ENCODE data around the gene GPR21.

The GPR21 gene

GRCh38 chr9:123033352-123033751 is at the start of gene GPR21:
Gene GPR21, plus strand, starts transcription at chr9:123033667. Its CDS starts 900 bp downstream, at chr9:123034567.
- no peak for DNase-seq (ENCODE audit: low read depth in 3 of 3)

GRCh38 chr9:122986010-122986409 is 47.5 kb upstream of the GPR21 start:
- no peak for DNase-seq (ENCODE audit: low read depth in 3 of 3)

- DNase-seq (ENCODE audit: low read depth in 3 of 3): no peak
Observed at GRCh38 chr9:122988141-122988540, 45.3 kb upstream of the GPR21 start.

- no peak for DNase-seq (ENCODE audit: low read depth in 3 of 3)
Observed at GRCh38 chr9:122988920-122989621, 44.4 kb upstream of the GPR21 start.

DNA sequence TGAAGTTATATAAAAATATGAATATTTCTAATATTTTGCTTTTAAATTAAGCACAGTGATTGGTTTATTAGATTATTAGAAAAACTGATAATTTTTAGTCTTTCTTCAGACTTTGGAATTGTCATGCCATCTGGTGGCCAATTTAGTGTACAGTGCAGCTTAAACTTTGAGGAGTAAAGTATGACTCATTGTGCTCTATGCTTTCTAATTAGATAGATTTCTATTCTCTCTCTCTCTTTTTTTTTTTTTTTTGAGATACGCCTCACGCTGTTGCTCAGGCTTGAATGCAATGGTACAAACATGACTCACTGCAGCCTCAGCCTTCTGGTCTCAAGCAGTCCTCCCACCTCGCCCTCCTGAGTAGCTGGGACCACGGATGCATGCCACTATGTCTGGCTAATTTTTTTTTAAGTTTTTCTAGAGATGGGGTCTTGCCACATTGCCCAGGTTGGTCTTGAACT is 42.1 kb upstream of the GPR21 start:
- peak in 2 of 3 experiments; percentile 3 to 5 for DNase-seq (ENCODE audit: low read depth in 3 of 3)

DNA sequence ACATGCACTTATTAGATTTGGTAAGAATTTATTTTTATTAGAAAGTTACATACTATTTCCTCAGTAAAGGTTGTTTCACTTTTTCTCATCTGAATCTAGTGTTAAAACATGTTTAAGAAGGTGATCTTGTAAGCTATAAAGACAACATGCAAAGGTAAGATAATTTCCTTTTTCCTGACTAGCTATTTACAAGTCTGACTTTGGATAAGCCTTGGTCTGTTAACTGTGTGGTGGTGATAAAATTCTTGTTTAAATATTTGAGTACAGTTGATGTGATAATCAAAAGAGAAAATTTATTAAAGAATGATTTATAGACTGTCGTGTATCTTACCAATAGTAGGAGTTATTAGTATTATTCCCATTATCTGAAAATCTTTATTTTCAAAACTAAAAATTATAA is 36.9 kb upstream of the GPR21 start:
- no peak for DNase-seq (ENCODE audit: low read depth in 3 of 3)

DNA sequence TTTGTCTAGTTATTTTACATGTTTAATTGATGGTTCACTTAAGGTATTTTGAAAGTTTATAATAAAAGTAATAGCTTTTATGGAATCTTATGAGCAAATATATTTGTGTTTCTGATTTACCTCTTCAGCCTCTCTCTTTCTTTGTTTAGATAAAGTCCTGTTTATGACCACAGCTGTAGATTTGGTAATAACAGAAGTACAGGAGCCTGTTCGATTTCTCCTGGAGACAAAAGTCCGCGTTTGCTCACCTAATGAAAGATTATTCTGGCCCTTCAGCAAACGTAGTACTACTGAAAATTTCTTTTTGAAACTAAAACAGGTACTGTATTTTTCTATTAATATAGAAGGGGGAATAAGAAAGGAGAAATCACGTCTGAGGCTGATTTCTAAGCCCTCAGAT is 35.0 kb upstream of the GPR21 start:
- DNase-seq (ENCODE audit: low read depth in 3 of 3): no peak

DNA sequence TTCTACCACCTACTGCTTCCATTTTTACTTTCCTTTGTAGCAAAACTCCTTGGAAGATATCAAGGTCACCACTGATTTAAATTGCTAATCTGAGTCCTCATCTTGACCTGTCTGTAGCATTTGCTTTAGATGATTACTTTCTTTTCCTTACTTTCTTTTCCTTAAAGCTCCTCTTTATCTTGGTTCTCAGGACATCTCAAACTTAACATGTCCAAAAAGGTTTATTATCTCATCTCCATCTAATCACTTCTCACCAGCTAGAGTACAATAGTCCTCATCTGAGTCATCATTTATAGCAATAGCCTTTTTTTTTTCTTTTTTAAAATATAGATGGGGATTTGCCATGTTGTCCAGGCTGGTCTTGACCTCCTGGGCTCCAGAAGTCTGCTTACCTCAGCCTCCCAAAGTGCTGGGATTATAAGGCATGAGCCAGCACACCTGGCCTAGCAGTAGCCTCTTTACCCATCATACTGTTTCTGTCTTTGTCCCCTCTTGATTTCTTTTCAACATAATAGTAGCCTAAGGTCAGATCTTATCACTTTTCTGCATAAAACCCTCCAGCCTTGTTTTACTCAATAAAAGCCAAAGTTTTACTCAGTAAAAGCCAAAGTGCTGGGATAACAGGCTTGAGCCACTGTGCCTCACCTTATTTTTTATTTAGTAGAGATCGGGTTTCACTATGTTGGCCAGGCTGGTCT is 32.9 kb upstream of the GPR21 start:
- DNase-seq (ENCODE audit: low read depth in 3 of 3): no peak

DNA sequence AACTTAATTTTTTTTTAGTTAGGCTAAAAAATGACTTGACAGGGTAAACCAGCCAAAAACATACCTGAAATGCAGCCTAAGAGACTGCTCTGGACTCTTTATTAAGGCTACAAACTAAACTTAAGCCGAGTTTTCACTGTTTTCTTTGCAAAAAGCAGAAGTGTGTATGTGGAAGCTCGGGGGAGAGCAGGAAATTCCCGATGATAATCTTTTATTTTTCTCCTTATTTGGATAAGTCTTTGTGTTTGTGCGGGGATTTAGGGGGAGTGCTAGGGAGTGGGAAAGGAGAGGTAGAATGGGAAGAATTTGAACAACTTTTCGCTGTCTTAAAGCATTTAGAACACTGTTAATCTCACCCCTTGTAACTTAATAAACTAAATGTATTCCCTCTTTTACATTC is 30.7 kb upstream of the GPR21 start:
- DNase-seq (ENCODE audit: low read depth in 3 of 3): no peak

DNA sequence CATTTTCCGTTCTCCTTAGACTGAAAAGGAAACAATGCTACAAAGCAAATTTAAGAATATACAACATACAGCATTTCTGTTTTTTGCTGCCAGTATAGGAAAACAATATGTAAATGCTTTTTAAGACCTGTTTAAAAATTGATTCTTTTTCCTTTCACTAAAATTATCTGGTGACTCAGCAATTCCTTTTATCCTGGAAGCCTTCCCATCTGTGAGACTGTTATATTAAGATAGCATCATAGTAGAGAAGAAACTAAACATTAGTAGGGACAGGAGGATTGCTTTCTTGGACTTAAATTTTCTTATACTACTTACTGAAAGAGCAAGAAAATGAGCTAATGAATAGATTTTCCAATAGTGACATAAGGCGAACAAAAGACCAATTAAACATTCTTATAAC is 30.0 kb upstream of the GPR21 start:
- DNase-seq (ENCODE audit: low read depth in 3 of 3): no peak

DNA sequence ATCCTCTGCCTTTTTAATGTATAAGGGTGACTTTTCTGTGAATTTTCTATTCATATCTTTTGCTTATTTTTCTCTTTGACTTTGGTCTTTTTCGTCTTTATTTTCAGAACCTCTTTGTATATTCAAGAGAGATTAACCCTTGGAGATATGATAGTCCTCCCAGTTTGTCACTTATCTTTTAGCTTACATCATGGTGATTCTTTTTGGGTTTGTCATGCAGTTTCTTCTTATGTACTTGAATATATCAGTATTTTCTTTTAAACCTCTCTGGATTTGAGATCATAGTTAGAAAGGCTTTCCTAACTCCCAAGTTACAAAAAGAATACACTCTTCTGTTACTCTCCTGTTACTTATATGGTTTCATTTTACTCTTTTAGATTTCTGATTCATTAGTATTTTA is 27.5 kb upstream of the GPR21 start:
- no peak for DNase-seq (ENCODE audit: low read depth in 3 of 3)

GRCh38 chr9:123007269-123007668 is 26.2 kb upstream of the GPR21 start:
- DNase-seq (ENCODE audit: low read depth in 3 of 3): no peak

DNA sequence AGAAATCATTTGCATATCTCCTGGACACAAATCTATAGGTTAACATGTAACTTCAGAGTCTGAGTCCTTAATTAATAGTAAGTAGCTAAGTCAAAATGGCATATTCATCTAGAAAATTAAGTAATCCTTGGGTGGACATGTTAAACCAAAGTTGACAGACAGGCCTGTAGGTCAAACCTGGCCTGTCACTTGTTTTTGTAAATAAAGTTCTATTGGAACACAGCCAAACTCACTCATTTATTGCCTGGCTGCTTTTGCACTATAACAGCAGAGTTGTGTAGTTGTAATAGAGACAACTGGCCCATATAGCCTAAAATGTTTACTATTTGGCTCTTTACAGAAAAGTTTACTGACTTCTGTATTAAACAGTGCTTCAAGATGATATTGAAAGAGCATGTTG is 24.6 kb upstream of the GPR21 start:
- no peak for DNase-seq (ENCODE audit: low read depth in 3 of 3)

GRCh38 chr9:123011380-123011779 is 22.1 kb upstream of the GPR21 start:
- no peak for DNase-seq (ENCODE audit: low read depth in 3 of 3)

- DNase-seq (ENCODE audit: low read depth in 3 of 3): no peak
Observed at GRCh38 chr9:123011878-123012528, 21.5 kb upstream of the GPR21 start.

DNA sequence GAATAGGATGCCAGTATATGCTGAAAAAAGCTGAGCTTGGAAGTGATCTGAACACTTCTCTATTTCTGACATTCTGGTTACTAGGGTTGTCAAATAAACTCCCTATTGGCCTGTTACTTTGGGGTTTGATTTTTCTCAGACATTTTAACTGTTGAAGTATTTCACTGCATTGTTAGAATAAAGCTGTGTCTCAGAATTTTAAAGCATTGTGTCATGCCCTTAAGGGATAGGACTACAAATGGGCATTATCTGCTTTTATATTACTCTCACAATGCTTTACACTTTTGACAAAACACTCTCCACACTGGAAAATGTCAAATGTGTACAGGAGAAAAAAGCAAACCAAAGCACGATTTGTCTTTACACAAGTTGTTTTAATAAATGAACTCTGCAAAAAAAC is 16.8 kb upstream of the GPR21 start:
- DNase-seq (ENCODE audit: low read depth in 3 of 3): no peak

DNA sequence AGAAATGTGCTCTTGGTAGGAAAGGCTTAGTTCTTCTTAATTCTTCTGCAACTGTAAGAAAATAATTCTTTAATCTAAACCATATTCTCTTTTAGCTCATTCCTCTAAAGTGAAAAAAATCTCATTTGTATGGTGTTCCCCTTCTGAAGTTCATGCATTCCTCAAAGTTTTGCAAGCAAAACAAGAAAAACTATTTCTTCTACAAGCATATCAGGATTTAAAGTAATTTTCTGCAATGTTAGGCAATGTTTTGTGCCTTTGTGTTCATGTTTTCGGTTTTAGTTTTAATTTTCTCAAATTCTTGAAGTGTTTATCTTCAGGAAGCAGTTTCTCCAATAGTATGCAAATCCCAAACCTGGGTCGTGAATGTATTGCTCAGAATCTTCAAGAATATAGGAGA is 12.7 kb upstream of the GPR21 start:
- no peak for DNase-seq (ENCODE audit: low read depth in 3 of 3)

DNA sequence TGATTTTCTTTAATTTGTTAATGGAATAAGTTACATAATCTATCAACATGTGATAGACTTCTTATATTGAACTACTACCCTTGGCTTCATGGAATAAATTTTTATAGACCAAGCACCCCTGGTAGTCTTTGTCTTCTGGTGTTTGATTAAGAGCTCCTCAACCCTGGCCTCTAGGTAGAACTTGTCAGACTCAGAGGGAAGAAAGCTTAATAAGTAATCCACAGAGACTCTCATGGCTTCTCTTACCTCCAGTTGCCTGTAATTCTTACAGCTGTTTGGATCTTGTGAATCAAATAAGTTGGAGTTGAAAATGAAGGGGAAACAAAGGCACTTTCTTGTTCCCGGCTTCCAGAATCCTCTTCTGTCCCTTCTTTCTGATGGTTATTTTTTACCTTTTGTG is 7.0 kb upstream of the GPR21 start:
- DNase-seq (ENCODE audit: low read depth in 3 of 3): no peak

GRCh38 chr9:123027517-123027916 is 6.0 kb upstream of the GPR21 start:
- DNase-seq (ENCODE audit: low read depth in 3 of 3): no peak

- DNase-seq (ENCODE audit: low read depth in 3 of 3): no peak
Observed at GRCh38 chr9:123028136-123028535, 5.3 kb upstream of the GPR21 start.

DNA sequence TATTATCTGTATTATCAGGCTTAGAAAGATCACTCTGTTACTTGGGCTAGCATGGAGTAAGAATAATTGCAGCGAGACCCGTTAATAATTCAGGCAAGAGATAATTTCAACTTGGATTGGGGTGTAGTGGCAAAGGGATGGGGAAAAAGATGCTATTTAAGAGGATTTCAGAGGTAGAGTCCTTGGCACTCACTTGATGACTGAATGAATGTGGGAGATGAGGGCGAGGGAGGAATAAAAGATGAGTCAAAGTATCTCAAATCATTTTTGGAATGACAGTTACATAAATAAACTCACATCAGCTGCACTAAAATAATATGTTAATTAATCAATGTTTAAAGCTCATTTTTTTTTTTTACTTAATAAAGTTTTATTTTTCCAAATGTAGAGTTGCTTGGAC is 4.5 kb upstream of the GPR21 start:
- DNase-seq (ENCODE audit: low read depth in 3 of 3): no peak

DNA sequence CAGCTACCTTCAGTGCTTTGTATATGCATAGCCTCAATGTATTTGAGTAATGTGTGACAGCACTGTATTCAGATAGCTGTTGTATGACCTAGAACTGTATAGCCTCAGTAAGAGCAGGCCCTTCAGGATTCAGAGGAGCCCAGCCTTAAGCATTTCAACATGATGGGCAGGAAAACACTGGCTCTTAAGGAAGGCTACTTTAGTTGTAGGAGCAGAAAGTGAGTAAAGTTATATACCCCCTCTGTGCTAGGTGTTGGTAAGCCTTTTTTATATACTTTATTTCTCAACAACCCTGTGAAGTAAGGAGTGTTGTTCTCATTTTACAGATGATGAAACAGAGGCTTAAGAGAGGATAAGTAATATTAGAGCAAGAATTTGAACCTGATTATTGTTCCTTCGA is 1.5 kb upstream of the GPR21 start:
- DNase-seq (ENCODE audit: low read depth in 3 of 3): no peak
